Measurements from ENCODE around the gene MDM1.

The MDM1 gene

DNA sequence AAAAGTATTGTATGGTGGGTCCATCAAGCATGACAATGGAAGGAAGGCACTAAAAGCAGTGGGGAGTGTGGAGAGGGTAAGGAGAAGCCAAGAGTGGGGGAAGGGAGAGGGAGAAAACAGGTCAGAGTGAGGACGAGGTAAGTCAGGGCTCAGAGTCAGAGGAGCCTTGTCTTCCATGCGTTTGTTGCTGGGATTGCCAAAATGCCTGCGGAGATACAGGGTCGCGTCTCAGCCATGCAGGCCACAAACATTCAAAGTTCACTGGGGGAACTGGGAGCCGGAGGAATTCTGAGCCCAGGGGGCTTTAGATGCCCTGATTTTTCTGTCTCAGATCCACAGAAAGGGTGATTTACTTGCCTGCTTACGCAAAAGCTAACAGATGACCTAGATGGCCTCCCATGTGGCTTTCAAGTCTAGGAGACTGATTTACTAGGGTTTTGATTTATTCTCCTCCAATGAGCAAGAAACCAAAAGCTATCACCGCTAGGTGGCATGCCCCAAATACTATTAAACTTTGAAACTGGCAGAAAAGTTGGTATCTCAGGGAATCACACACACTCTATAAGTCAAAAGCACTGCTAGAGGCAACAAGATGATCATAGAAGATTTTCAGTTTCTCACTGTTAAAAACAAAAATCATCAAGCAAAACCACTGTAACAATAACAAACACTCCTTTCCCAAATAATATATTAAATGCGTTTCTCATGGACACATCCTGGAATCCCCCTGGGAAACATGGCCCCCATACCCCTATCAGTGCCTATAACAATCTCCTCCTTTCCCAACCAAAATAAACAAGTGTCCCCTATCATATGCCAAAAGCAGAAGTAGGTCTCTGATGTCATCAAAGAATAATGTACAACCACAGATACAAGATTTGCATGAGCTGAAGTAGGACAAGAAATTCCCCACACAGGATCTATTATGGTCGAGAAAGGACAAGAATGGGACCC, 26.6 kb upstream of the MDM1 start:
- peak; percentile 90 for DNase-seq (ENCODE audit: low read depth, low spot score)
- H3K4me3 ChIP-seq (ENCODE audit: low read length), result no peak overlapping the region

DNA sequence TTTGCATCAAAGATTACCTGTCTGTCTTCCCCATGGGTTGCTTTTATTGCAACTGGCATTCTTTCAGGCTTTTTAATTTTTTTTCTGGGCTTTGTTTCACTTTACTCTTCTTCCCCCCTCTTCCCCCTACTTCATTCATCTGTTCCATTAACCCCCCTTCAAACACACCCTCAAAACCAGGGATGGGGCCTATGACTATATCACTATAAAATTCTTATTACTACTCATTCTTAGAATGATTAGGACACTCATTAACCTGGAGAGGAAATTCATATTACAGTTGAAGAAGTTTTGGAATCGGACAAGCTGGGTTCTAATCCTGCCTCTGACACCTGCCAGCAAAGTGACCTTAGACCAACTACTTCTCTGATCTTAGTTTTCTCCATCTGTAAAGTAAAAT, 24.8 kb upstream of the MDM1 start:
- no peak for DNase-seq (ENCODE audit: low read depth, low spot score)
- no peak overlapping the region for H3K4me3 ChIP-seq (ENCODE audit: low read length)

DNA sequence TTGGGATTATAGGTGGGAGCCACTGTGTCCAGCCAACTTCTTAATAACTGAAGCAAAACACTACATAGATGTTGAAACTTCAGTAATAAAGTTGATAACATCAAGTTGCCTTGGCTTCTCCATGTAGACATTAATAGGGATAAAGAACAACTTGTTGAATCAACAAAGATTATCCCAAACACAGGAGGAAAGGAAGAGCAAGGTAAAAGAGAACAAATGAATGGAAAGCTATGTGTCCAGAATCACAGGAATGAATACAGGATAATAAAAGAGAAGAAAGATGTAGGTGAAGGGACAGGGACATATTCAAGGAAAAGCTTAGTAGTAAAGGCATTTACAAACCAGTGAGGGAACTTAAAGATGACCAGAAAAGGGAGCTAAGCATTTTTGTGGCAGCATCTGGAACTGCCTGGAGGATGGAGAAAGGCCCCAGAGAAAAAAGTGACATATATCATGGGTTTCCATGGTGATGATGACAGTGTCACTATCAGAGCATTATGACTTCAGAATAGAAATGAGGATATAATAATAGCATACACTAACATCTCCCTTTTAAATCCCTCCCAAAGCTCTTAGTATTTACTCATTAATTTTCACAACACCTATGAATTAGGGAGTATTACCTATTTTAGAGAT, 24.0 kb upstream of the MDM1 start:
- H3K4me3 ChIP-seq (ENCODE audit: low read length), result no peak overlapping the region
- no peak for DNase-seq (ENCODE audit: low read depth, low spot score)

- DNase-seq (ENCODE audit: low read depth, low spot score), result no peak
- no peak overlapping the region for H3K4me3 ChIP-seq (ENCODE audit: low read length)
Measured at GRCh38 chr12:68354977-68355541, 22.9 kb upstream of the MDM1 start.

GRCh38 chr12:68352067-68352466, 19.9 kb upstream of the MDM1 start:
- no peak overlapping the region for H3K4me3 ChIP-seq (ENCODE audit: low read length)
- DNase-seq (ENCODE audit: low read depth, low spot score), result no peak

GRCh38 chr12:68350753-68351152, 18.6 kb upstream of the MDM1 start:
- H3K4me3 ChIP-seq (ENCODE audit: low read length), result no peak overlapping the region
- no peak for DNase-seq (ENCODE audit: low read depth, low spot score)

- no peak for DNase-seq (ENCODE audit: low read depth, low spot score)
- H3K4me3 ChIP-seq (ENCODE audit: low read length), result no peak overlapping the region
Measured at GRCh38 chr12:68349921-68350606, 17.9 kb upstream of the MDM1 start.

DNA sequence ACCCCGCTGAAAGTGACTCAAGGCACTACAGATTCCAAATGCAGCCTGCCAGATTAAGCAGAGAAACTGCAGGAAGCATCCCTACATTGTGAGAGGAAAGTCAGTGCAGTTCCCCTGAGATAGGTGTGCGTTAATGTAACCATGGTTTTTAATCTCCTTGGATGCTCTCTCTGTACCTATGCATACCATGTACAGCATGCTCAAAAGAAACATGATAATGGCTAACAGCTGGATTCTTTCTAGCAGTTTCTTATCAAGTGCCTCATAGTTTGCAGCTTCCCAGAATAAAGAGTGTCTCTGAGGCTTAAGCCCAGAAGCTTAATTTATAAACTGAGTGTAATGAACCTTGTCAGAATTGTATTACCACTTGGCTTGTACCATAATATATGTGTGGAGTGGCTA, 17.1 kb upstream of the MDM1 start:
- no peak for DNase-seq (ENCODE audit: low read depth, low spot score)
- H3K4me3 ChIP-seq (ENCODE audit: low read length), result no peak overlapping the region

DNA sequence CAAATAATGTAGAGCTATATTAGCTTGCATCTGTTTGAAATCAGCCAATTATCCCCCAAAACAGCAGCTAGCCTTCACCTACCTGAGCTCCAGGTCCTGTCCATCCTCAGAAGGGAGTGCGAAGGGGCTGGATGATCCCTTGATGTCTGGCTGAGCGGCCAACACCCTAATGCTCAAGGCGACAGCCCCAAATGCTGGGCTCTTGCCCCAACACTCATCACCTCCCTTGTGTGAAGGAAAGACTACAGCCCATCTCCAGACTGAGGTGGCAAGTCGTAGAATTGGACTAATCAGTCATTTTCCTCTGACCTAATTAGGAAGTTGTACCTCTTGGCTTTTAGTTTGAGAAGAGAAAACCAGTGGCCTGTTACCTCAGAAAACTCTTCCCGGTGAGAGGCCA, 16.3 kb upstream of the MDM1 start:
- DNase-seq (ENCODE audit: low read depth, low spot score), result no peak
- no peak overlapping the region for H3K4me3 ChIP-seq (ENCODE audit: low read length)

- no peak overlapping the region for H3K4me3 ChIP-seq (ENCODE audit: low read length)
- no peak for DNase-seq (ENCODE audit: low read depth, low spot score)
Measured at GRCh38 chr12:68345763-68346162, 13.6 kb upstream of the MDM1 start.

- DNase-seq (ENCODE audit: low read depth, low spot score), result no peak
- H3K4me3 ChIP-seq (ENCODE audit: low read length), result no peak overlapping the region
Measured at GRCh38 chr12:68344126-68344525, 12.0 kb upstream of the MDM1 start.

- peak; percentile 82 for DNase-seq (ENCODE audit: low read depth, low spot score)
- no peak overlapping the region for H3K4me3 ChIP-seq (ENCODE audit: low read length)
Measured at GRCh38 chr12:68342966-68343365, 10.8 kb upstream of the MDM1 start.

- DNase-seq (ENCODE audit: low read depth, low spot score), result no peak
- no peak overlapping the region for H3K4me3 ChIP-seq (ENCODE audit: low read length)
Measured at GRCh38 chr12:68341822-68342221, 9.7 kb upstream of the MDM1 start.

DNA sequence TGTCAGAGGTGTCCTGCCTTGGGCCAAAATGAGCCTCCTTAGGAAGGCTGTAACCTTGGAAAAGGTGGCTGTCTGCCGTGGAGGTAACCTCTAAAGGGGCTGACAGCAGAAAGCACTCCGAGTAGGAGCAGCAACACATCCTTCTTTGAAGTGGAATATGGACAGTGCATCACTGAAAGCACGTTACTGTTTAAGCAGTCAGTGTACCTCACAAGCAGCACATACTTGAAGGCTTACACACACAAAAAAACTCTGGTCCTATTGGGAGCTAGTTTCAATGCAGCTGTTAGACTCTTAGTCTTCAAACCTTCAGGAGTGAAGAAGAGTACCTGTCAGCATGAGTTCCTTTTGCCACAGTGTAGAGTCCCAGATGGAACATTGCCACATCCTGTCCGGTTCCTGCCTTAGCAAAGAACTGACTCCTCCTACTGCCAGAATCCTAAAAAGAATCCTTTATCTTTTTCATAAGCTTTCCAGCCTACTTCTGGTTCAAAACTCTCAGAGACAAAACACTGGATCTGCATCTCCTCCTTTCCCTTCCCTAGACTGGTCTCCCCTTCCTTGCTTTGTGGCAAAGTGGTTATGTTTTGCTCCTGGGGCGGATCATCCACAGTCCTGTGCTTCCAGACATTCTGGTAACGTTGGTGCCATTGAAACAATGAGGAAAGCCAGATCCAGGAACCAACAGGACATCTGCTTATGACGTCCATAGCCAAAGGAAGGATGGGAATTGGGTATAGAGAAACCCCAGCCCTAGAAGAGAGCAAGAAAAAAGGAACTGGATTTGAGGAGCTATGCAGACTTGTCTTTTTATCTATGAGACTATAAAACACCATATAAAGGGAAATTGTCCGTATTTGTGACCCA, 8.5 kb upstream of the MDM1 start:
- DNase-seq (ENCODE audit: low read depth, low spot score), result no peak
- no peak overlapping the region for H3K4me3 ChIP-seq (ENCODE audit: low read length)

GRCh38 chr12:68336889-68337303, 4.7 kb upstream of the MDM1 start:
- no peak for DNase-seq (ENCODE audit: low read depth, low spot score)
- H3K4me3 ChIP-seq (ENCODE audit: low read length), result no peak overlapping the region

GRCh38 chr12:68335462-68335861, 3.3 kb upstream of the MDM1 start:
- H3K4me3 ChIP-seq (ENCODE audit: low read length), result no peak overlapping the region
- DNase-seq (ENCODE audit: low read depth, low spot score), result no peak

DNA sequence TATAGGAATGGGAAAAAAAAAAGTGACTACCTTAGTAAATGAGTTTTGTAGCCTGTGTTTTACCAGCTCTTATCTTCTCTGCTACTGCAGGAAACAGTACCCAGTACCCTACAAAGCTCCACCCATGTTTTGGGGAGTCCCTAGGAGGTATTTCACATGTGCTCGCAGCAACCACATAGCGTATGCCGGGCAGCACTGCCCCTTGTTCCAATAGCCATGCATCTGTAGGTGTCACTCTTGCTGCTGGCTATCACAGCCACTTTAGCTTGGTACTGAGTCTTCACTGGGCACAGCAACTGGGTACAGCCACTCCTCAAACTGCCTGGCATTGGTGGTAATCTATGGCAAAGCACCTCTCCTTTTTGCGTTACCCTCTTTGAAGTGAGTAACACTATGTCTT, 2.0 kb upstream of the MDM1 start:
- no peak overlapping the region for H3K4me3 ChIP-seq (ENCODE audit: low read length)
- DNase-seq (ENCODE audit: low read depth, low spot score), result no peak

GRCh38 chr12:68332728-68333630, 817 bp upstream of the MDM1 start:
- DNase-seq (ENCODE audit: low read depth, low spot score), result no peak
- H3K4me3 ChIP-seq (ENCODE audit: low read length), result peak overlapping the region; percentile 89
